Tibial nerve (tissue), 4 donors: ENCODE results near the gene FGF14. TPM values are rescaled to one million over a fixed set of nuclear protein-coding genes. Genes with fewer than 3 reads are reported as not detected.

Experiments
- DNase-seq, 2 donors: peaks; one replicate each; pipeline ENCODE4 v3.0.0-alpha.2; 2019; ENCODE audit warnings: low spot score in 2 of 2
- H3K27ac ChIP-seq, 4 donors: fragments of 200-600 bp; sonication (generic) in 3 of 4; one replicate each; pipeline ENCODE4 v1.5.1; 2017 to 2019; ENCODE audit warnings: mild to moderate bottlenecking in 1 of 4
- H3K27me3 ChIP-seq, 2 donors: fragments of 200-600 bp; sonication (generic) in 1 of 2; one replicate each; pipeline versions ENCODE4 v1.5.1 to v1.6.0; 2017 to 2019
- H3K36me3 ChIP-seq, 3 donors: fragments of 200-600 bp; sonication (generic); one replicate each; pipeline ENCODE4 v1.5.1; 2018 to 2019
- H3K4me1 ChIP-seq, 4 donors: fragments of 200-600 bp; sonication (generic) in 3 of 4; one replicate each; pipeline ENCODE4 v1.5.1; 2017 to 2019
- H3K4me3 ChIP-seq, 4 donors: fragments of 200-600 bp; sonication (generic) in 3 of 4; one replicate each; pipeline ENCODE4 v1.5.1; 2017 to 2019; ENCODE audit warnings: mild to moderate bottlenecking in 1 of 4, moderate library complexity in 1 of 4
- H3K9me3 ChIP-seq, 4 donors: fragments of 200-600 bp; sonication (generic) in 3 of 4; one replicate each; pipeline ENCODE4 v1.5.1; 2017 to 2019
- EP300 ChIP-seq, 2 donors: sonication (generic); formaldehyde crosslinking; IDR thresholded peaks; one replicate each; pipeline ENCODE4 v1.6.1; 2017; ENCODE audit warnings: antibody characterized with exemption in 2 of 2, mild to moderate bottlenecking in 1 of 2
- POLR2A ChIP-seq, 2 donors: fragments of 450-650 bp; IDR thresholded peaks; one replicate each; pipeline ENCODE4 v1.6.1; 2017; ENCODE audit warnings: antibody characterized with exemption in 2 of 2, mild to moderate bottlenecking in 2 of 2, moderate library complexity in 2 of 2
- WGBS, 2 donors: methylation state at CpG; one replicate each; pipeline ENCODE4 v1.1.5; 2018; 5-methylcytosine and 5-hydroxymethylcytosine counted together
- total RNA-seq, 4 donors: library from RNA; depleted of rRNA; stranded (reverse); fragments of >200 nt; gene quantifications; one replicate each; pipeline ENCODE4 v1.1.0, GENCODE V29; 2016
- TF ChIP-seq, protein P1 (sequence below), 5 experiments: fragments of 200-600 bp in 3 of 5; fragments of 450-650 bp in 2 of 5; sonication (generic) in 3 of 5; IDR thresholded peaks; one replicate each; pipeline ENCODE4 v1.5.1; 2016 to 2019; ENCODE audit warnings: antibody characterized with exemption in 5 of 5, mild to moderate bottlenecking in 3 of 5, moderate library complexity in 2 of 5

Gene FGF14
- total RNA-seq, 4 donors from 2014 or later, result 0.20 to 2.1 (median 0.21) TPM; not detected in 1

DNA sequence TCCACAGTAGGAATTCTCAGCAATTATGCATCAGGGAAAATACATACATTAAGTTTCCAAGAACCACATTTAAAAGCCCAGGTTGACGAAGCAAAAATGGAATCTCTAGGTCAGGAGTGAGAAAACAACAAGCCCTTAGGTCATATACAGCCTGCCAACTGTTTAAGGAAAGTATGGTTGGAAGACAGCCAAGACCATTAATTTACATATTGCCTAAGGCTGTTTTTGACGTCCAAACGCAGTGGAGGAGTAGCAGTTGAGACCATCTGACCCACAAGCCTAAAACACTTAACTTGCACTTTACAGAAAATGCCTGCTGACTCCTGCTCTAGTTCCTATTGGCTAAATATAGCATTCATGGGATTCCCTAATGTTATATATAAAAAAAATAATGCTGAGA lies 650.4 kb downstream of the FGF14 start:
- no peaks in the 10 kb centered on the region for H3K9me3 ChIP-seq
- no peaks in the 10 kb centered on the region for H3K27me3 ChIP-seq
- H3K4me1 ChIP-seq, result no peaks in the 10 kb centered on the region
- WGBS, 2 donors, result 6 to 7% methylated on average over 3 of the region's 3 CpGs
- no peak overlapping the region for H3K27ac ChIP-seq
- no peak overlapping the region for H3K4me3 ChIP-seq
- no peak for DNase-seq
- no peaks in the 10 kb centered on the region for H3K36me3 ChIP-seq
- TF ChIP-seq, protein P1, sequence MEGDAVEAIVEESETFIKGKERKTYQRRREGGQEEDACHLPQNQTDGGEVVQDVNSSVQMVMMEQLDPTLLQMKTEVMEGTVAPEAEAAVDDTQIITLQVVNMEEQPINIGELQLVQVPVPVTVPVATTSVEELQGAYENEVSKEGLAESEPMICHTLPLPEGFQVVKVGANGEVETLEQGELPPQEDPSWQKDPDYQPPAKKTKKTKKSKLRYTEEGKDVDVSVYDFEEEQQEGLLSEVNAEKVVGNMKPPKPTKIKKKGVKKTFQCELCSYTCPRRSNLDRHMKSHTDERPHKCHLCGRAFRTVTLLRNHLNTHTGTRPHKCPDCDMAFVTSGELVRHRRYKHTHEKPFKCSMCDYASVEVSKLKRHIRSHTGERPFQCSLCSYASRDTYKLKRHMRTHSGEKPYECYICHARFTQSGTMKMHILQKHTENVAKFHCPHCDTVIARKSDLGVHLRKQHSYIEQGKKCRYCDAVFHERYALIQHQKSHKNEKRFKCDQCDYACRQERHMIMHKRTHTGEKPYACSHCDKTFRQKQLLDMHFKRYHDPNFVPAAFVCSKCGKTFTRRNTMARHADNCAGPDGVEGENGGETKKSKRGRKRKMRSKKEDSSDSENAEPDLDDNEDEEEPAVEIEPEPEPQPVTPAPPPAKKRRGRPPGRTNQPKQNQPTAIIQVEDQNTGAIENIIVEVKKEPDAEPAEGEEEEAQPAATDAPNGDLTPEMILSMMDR (IDR thresholded peaks at IDR 0.05), result no peak
- TF ChIP-seq EP300 (IDR thresholded peaks at IDR 0.05), result no peak
- TF ChIP-seq POLR2A (IDR thresholded peaks at IDR 0.05), result no peak

DNA sequence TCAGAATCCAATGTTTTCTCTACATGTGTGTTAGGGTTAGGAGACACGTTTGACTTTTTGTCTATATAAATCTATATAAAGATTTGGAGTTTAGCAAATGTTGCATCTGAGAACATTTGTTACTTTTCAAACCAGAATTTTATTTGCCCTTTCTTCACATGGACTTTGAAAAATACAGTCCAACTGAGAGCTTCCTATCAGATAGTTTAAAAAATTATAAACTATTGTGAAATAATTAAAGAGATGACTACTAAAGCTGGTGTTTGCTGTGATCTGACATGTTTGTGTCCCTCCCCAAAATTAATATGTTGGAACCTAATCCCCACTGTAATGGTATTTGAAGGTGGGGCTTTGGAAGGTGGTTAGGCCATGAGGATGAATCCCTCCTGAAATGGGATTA lies 652.3 kb downstream of the FGF14 start:
- TF ChIP-seq POLR2A (IDR thresholded peaks at IDR 0.05) (no peak), EP300 (IDR thresholded peaks at IDR 0.05) (no peak)
- TF ChIP-seq, protein P1 (IDR thresholded peaks at IDR 0.05), result no peak
- H3K4me1 ChIP-seq, result no peaks in the 10 kb centered on the region
- no peaks in the 10 kb centered on the region for H3K27me3 ChIP-seq
- no peaks in the 10 kb centered on the region for H3K36me3 ChIP-seq
- DNase-seq, result no peak
- no peak overlapping the region for H3K27ac ChIP-seq
- no peaks in the 10 kb centered on the region for H3K9me3 ChIP-seq
- whole genome bisulfite sequencing, 2 donors, result 91 to 95% methylated on average over 1 of the region's 1 CpG
- no peak overlapping the region for H3K4me3 ChIP-seq

DNA sequence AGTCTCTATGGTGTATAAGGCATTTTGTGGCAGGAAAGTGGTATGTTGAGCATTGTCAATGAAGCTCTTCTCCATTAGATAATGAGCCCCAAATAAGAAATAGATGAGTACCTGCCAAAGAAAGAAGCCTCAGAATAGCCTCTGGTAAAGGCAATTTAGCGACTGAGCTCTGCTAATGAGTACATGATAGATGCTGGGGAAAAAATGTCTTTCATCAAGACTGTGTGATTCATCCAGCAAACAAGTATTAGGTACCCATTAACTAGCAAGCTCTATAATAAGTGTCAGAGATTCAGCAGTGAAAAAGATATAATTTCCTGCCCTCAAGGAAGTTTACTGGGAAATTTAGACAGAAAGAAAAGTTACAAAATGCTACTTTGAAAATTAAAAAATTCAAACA lies 654.8 kb downstream of the FGF14 start:
- 92% methylated on average over 1 of the region's 1 CpG for WGBS, 2 donors
- Histone ChIP-seq H3K36me3 (no peaks in the 10 kb centered on the region), H3K9me3 (no peaks in the 10 kb centered on the region), H3K27me3 (no peaks in the 10 kb centered on the region), H3K4me1 (no peaks in the 10 kb centered on the region), H3K4me3 (no peak overlapping the region), H3K27ac (no peak overlapping the region)
- TF ChIP-seq EP300 (IDR thresholded peaks at IDR 0.05), result no peak
- TF ChIP-seq POLR2A (IDR thresholded peaks at IDR 0.05), result no peak
- TF ChIP-seq, protein P1 (IDR thresholded peaks at IDR 0.05), result no peak
- DNase-seq, result no peak

DNA sequence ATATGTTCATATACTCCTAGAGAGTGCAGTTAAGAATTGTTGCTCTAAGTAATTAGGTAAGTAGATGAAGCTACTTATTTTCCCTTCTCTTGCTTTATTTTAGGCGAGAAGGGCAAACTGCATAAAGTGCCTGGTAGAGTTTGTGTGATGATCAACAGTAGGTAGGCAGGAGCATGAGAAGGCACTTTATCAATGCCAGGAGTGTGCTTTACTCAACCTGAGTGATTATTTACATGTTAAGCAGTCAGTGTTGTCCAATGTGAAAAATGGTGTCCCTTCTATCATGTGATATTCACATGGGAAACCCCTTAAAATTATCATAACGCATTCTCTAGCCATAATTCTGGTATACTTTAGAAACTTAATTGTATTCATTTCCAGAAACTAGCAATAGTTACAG lies 655.3 kb downstream of the FGF14 start:
- no peak for DNase-seq
- WGBS, 2 donors, result 91 to 98% methylated on average over 2 of the region's 2 CpGs

DNA sequence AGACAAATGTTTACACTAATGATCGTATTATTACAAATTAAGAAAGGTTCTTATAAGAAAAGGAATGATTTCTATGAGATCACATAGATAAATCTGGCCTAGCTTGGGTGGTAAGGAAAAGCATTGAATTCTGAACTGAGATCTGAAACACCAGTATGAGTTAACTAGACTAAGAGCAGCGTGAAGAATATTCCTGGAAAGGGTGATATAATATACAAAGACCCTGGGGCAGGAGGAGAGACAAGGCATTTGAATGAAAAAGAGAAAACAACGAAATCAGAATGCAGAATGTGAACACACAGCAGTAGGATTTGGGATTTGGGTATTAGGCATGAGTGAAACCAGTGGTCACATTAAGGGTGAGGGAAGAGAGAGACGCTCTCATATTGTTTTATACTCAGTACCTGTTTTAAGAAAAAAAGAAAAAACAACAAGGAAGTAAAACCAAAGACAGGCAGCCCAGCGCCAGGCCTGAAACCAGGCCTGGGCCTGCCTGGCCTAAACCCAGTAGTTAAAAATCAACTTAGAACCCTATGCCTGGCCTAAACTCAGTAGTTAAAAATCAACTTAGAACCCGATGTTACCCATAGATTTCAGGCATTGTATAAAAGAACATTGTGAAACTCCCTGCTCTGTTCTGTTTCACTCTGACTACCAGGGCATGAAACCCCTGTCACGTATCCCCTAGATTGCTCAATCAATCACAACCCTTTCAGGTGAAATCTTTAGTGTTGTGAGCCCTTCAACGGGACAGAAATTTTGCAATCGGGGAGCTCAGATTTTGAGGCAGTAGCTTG lies 662.3 kb downstream of the FGF14 start:
- Histone ChIP-seq H3K27me3 (no peaks in the 10 kb centered on the region), H3K9me3 (no peaks in the 10 kb centered on the region), H3K4me1 (no peaks in the 10 kb centered on the region), H3K4me3 (no peak overlapping the region), H3K36me3 (no peaks in the 10 kb centered on the region), H3K27ac (no peak overlapping the region)
- no peak for DNase-seq
- TF ChIP-seq POLR2A (IDR thresholded peaks at IDR 0.05) (no peak), EP300 (IDR thresholded peaks at IDR 0.05) (no peak)
- TF ChIP-seq, protein P1 (IDR thresholded peaks at IDR 0.05), result no peak
- WGBS, 2 donors, result 88 to 89% methylated on average over 9 of the region's 9 CpGs

More for the DNA sequence above, 655.3 kb downstream of the FGF14 start:
- Histone ChIP-seq H3K36me3 (no peaks in the 10 kb centered on the region), H3K4me1 (no peaks in the 10 kb centered on the region), H3K4me3 (no peak overlapping the region), H3K27me3 (no peaks in the 10 kb centered on the region), H3K9me3 (no peaks in the 10 kb centered on the region), H3K27ac (no peak overlapping the region)
- TF ChIP-seq, protein P1 (IDR thresholded peaks at IDR 0.05), result no peak
- TF ChIP-seq EP300 (IDR thresholded peaks at IDR 0.05), result no peak
- no peak for TF ChIP-seq POLR2A (IDR thresholded peaks at IDR 0.05)
